ENCODE results near the gene CNN3.

The CNN3 gene

DNA sequence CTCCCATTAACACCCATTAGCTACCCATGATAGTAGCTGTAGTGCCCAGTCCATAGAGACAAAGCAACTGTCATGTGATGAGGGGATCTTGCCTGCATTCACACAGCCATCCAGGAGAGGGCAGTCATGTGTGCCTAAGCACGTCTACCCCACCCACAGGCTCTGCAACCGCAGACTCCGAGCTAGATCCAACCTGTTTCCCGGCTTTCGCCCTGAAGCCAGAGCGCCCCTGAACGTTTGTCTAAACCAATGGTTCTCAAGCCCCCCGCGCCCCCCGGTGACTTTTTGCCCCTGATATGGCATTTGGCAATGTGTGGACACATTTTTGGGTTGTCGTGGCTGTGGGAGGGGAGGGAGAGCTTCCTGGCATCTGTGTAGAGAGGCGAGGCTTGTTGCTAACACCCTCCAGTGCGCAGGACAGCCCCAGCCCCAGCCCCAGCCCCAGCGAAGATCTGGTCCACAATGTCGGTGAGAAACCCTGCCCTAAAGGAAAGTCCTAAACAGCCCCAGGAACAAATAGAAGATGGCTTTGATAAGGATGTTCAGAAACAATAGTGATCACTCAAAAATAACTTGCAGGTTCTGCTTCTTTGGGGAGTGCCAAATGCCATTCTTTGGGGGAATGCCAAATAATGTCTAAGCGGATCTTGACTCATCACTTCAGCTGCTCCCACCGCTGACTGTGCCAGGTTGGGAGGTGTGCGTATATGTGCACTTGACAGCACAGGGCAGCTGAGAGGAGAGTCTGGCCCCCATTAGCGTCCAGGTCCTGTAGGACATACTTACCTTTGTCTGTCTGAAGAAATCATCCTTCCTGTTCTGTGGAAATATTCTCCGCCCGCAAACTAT, 72.2 kb downstream of the CNN3 start:
- DNase-seq = peak; percentile 69

DNA sequence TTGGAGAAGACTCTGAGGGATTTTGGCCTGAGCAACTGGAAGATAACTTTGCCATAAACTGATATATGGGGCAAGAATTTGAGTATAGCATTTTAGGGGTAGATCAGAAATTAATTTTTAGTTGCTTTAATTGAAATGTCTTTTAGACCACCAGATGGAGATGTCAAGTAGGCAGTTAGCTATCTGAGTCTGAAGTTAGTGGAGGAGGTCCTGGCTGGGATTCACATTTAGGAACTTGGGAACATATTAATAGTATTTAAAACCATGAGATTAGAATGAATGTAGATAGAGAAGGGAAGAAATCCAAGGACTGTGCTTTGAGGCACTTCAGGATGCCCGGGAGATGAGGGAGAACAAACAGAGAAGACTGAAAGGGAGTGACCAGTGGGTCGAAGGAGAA, 74.1 kb downstream of the CNN3 start:
- DNase-seq = no peak

DNA sequence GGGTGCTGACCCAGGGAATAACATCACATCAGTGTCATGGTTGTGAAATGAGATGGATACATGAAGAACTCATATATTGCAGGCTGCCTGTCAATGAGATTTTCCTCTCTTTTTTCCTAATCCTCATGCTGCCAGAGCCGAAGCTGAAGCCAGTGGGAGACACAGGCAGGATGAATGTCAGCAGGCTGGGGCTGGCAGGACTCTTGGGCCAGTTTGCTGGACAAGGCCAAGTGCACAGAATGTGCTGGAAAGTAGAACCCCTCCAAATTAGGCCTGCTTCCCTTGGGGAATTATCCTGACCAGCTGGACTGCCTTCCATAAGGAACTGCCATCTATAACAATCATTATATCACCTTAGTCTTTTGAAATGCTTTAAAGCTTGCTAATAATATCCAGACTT, 75.3 kb downstream of the CNN3 start:
- DNase-seq = no peak

All from NCI-H524 treated with DMSO at 0.1 percent for 48 hours (cell line).